HCT116 (cell line): Measurements from ENCODE around the gene HEY2. TPM values are rescaled to one million over a fixed set of nuclear protein-coding genes. Genes with fewer than 3 reads are reported as not detected.

Experiments
- ATAC-seq: fragments of 200-7000 bp; cut with Tn5 transposase; 2 replicates; pipeline ENCODE4 v1.9.1; 2020; ENCODE audit warnings: mild to moderate bottlenecking, moderate library complexity
- BruUV-seq: library from RNA; stranded (reverse); fragments of 400-500 nt; replicated peaks from 2 replicates; lab custom pipeline; 2021; lab: Mats Ljungman, UMichigan
- CTCF ChIA-PET: fragments of 300-600 bp; sonication (Branson Sonifier 250); formaldehyde crosslinking; loops from one replicate; lab custom pipeline; 2021; ENCODE audit warnings: antibody characterized with exemption; lab: Charles Lee
- POLR2A ChIA-PET: fragments of 300-600, 350-600 bp; sonication (Branson Sonifier 250); formaldehyde crosslinking; loops from one replicate; lab custom pipeline; 2021; ENCODE audit warnings: antibody characterized with exemption; lab: Charles Lee
- RAD21 ChIA-PET, 2 experiments: fragments of 300-600 bp; sonication (Branson Sonifier 250); formaldehyde crosslinking; loops; one replicate each; lab custom pipeline; 2023; ENCODE audit warnings: low total read pairs in 2 of 2; ENCODE audit not compliant: uncharacterized antibody in 2 of 2, unreplicated experiment in 2 of 2, low non-redundant PET in 1 of 2; lab: Charles Lee
- DNase-seq: peaks from one replicate; pipeline ENCODE4 v3.0.0-alpha.2; 2010; ENCODE audit warnings: low read depth, low spot score
- H2AFZ ChIP-seq: fragments of 200-600 bp; shearing (Covaris generic), sonication (generic); 2 replicates; pipeline ENCODE4 v1.6.1; 2017; ENCODE audit warnings: low read depth, mixed run types, mixed read lengths, antibody characterized with exemption, low read length; ENCODE audit not compliant: poor library complexity, severe bottlenecking
- H3K27ac ChIP-seq: 2 replicates; pipeline ENCODE4 v1.5.1; 2012; ENCODE audit warnings: low read depth, low read length
- H3K27me3 ChIP-seq: fragments of 200-600 bp; sonication (generic); 2 replicates; pipeline ENCODE4 v1.6.1; 2016; ENCODE audit warnings: mixed run types, low read length, mixed read lengths; ENCODE audit not compliant: insufficient read depth
- H3K36me3 ChIP-seq, 2 experiments: fragments of 200-500 bp in 1 of 2; fragments of 200-600 bp in 1 of 2; sonication (Bioruptor generic) in 1 of 2; sonication (generic) in 1 of 2; 2 replicates each; pipeline versions ENCODE4 v1.5.1 to v1.6.1; 2014 to 2016; ENCODE audit warnings: low read length in 2 of 2, inconsistent platforms in 1 of 2, mixed read lengths in 1 of 2, mixed run types in 1 of 2; ENCODE audit not compliant: insufficient read depth in 2 of 2, control insufficient read depth in 1 of 2
- H3K4me1 ChIP-seq, 2 experiments: fragments of 200-600 bp in 1 of 2; sonication (generic) in 1 of 2; 2 replicates each; pipeline versions ENCODE4 v1.5.1 to v1.6.1; 2012 to 2017; ENCODE audit warnings: low read length in 2 of 2, inconsistent platforms in 1 of 2, mild to moderate bottlenecking in 1 of 2, mixed read lengths in 1 of 2, mixed run types in 1 of 2, moderate library complexity in 1 of 2; ENCODE audit not compliant: insufficient read depth in 2 of 2, control insufficient read depth in 1 of 2
- H3K4me2 ChIP-seq: fragments of 200-600 bp; sonication (generic); 2 replicates; pipeline ENCODE4 v1.6.1; 2017; ENCODE audit warnings: mixed run types, low read length, mixed read lengths
- H3K4me3 ChIP-seq, 2 experiments: fragments of 200-600 bp in 1 of 2; sonication (generic) in 1 of 2; replicated peaks in 1 of 2; 2 replicates each; pipeline ENCODE4 v1.5.1; 2011 to 2016; ENCODE audit warnings: low read length in 2 of 2, control low read depth in 1 of 2, low read depth in 1 of 2, mild to moderate bottlenecking in 1 of 2, mixed read lengths in 1 of 2, mixed run types in 1 of 2
- H3K79me2 ChIP-seq: fragments of 200-600 bp; sonication (generic); 2 replicates; pipeline ENCODE4 v1.6.1; 2017; ENCODE audit warnings: mild to moderate bottlenecking, mixed run types, low read length, moderate library complexity, mixed read lengths; ENCODE audit not compliant: insufficient read depth
- H3K9ac ChIP-seq: fragments of 200-600 bp; sonication (generic); 2 replicates; pipeline ENCODE4 v1.6.1; 2016; ENCODE audit warnings: low read length, mixed read lengths
- H3K9me2 ChIP-seq: fragments of 200-600 bp; sonication (generic), shearing (Covaris generic); 2 replicates; pipeline ENCODE4 v1.6.1; 2017; ENCODE audit warnings: mixed run types, mild to moderate bottlenecking, moderate library complexity; ENCODE audit not compliant: insufficient read depth
- H3K9me3 ChIP-seq, 2 experiments: fragments of 200-500 bp in 1 of 2; fragments of 200-600 bp in 1 of 2; sonication (Bioruptor generic) in 1 of 2; sonication (generic) in 1 of 2; 2 replicates each; pipeline ENCODE4 v1.6.1; 2014 to 2017; ENCODE audit warnings: low read length in 2 of 2, mixed read lengths in 2 of 2, inconsistent platforms in 1 of 2, low read depth in 1 of 2, mild to moderate bottlenecking in 1 of 2, mixed run types in 1 of 2, moderate library complexity in 1 of 2; ENCODE audit not compliant: control insufficient read depth in 1 of 2, insufficient read depth in 1 of 2
- H4K20me1 ChIP-seq: fragments of 200-600 bp; sonication (generic), shearing (Covaris generic); 2 replicates; pipeline ENCODE4 v1.6.1; 2017; ENCODE audit warnings: mixed run types, mild to moderate bottlenecking, moderate library complexity; ENCODE audit not compliant: insufficient read depth
- CBX3 ChIP-seq: IDR thresholded peaks from 2 replicates; pipeline ENCODE4 v1.6.1; 2012; ENCODE audit warnings: low read depth
- CTCF ChIP-seq, 3 experiments: fragments of 200-600 bp in 1 of 3; sonication (generic) in 1 of 3; IDR thresholded peaks in 2 of 3; conservative IDR thresholded peaks in 1 of 3; 2 replicates each; pipeline ENCODE4 v1.5.1; 2012 to 2017; ENCODE audit warnings: low read depth in 2 of 3, low read length in 2 of 3, antibody characterized with exemption in 1 of 3, borderline replicate concordance in 1 of 3, control low read depth in 1 of 3, mild to moderate bottlenecking in 1 of 3, mixed read lengths in 1 of 3, mixed run types in 1 of 3, moderate library complexity in 1 of 3; ENCODE audit not compliant: insufficient read depth in 1 of 3
- EZH2 ChIP-seq: fragments of 200-600 bp; sonication (generic); IDR thresholded peaks from 2 replicates; pipeline ENCODE4 v1.6.1; 2017; ENCODE audit warnings: antibody characterized with exemption, mixed run types
- JUND ChIP-seq: IDR thresholded peaks from 2 replicates; pipeline ENCODE4 v1.6.1; 2012
- MAX ChIP-seq: IDR thresholded peaks from 2 replicates; pipeline ENCODE4 v1.6.1; 2012
- POLR2A ChIP-seq: IDR thresholded peaks from 2 replicates; pipeline ENCODE4 v1.7.0; 2011; ENCODE audit warnings: borderline replicate concordance; ENCODE audit not compliant: insufficient read depth, insufficient read length; ENCODE audit errors: extremely low read depth
- SRF ChIP-seq: IDR thresholded peaks from 2 replicates; pipeline ENCODE4 v1.6.1; 2012; ENCODE audit warnings: low read depth
- TCF7L2 ChIP-seq: IDR thresholded peaks from 2 replicates; pipeline ENCODE4 v1.7.0; 2011; ENCODE audit warnings: borderline replicate concordance, inconsistent platforms; ENCODE audit not compliant: insufficient read depth, insufficient read length; ENCODE audit errors: extremely low read depth
- YY1 ChIP-seq: IDR thresholded peaks from 2 replicates; pipeline ENCODE4 v1.6.1; 2011; ENCODE audit warnings: low read length, low read depth, moderate library complexity, mild to moderate bottlenecking; ENCODE audit not compliant: insufficient replicate concordance; ENCODE audit errors: extremely low read depth
- ZFX ChIP-seq: fragments of 450-650 bp; IDR thresholded peaks from 2 replicates; pipeline ENCODE4 v1.6.1; 2017
- ZNF274 ChIP-seq: fragments of 200-500 bp; sonication (Bioruptor generic); IDR thresholded peaks from 2 replicates; pipeline ENCODE4 v1.6.1; 2014; ENCODE audit warnings: mild to moderate bottlenecking, low read depth, low read length, inconsistent platforms
- intact Hi-C: fragments of 100-400 bp; cut with micrococcal nuclease; formaldehyde crosslinking; loops from 2 replicates; pipeline ENCODE4 v1.10.0; 2022
- total RNA-seq: library from RNA; stranded (reverse); gene quantifications from one replicate; pipeline ENCODE4 v1.2.1, GENCODE V29; 2021; ENCODE audit not compliant: unreplicated experiment

HEY2 gene
- total RNA-seq, 1 experiment from 2014 or later, result not detected

GRCh38 chr6:125741336-125741735, 8.1 kb upstream of the HEY2 start:
- H4K20me1 ChIP-seq, result no peaks in the 10 kb centered on the region
- no peak for ATAC-seq
- POLR2A ChIA-PET, result no interaction called here
- no peaks in the 10 kb centered on the region for H3K9me2 ChIP-seq
- H3K9me3 ChIP-seq, result no peaks in the 10 kb centered on the region
- H2AFZ ChIP-seq, result no peak overlapping the region
- no peak for TF ChIP-seq TCF7L2
- TF ChIP-seq YY1, result no peak
- TF ChIP-seq ZFX, result no peak
- TF ChIP-seq JUND, result no peak
- no peaks in the 10 kb centered on the region for H3K4me1 ChIP-seq
- RAD21 ChIA-PET, result no interaction called here
- no peaks in the 10 kb centered on the region for H3K79me2 ChIP-seq
- no TSS peak for BruUV-seq
- intact Hi-C loops, result no loop called here
- H3K27me3 ChIP-seq, result peaks cover 66% of the 10 kb centered on the region
- no peak overlapping the region for H3K4me3 ChIP-seq
- CTCF ChIA-PET, result interaction anchor here (1.4 kb wide), 1 partner anchor 12 kb away, joined by 4 read pairs; no protein-coding TSS in a partner anchor
- DNase-seq, result no peak
- H3K36me3 ChIP-seq, result no peaks in the 10 kb centered on the region
- H3K4me2 ChIP-seq, result no peak overlapping the region
- H3K9ac ChIP-seq, result no peak overlapping the region
- H3K27ac ChIP-seq, result no peak overlapping the region

GRCh38 chr6:125742024-125742423, 7.4 kb upstream of the HEY2 start:
- Histone ChIP-seq H2AFZ (no peak overlapping the region), H3K27ac (no peak overlapping the region), H3K9me2 (no peaks in the 10 kb centered on the region), H3K79me2 (no peaks in the 10 kb centered on the region), H3K4me1 (no peaks in the 10 kb centered on the region), H3K9me3 (no peaks in the 10 kb centered on the region), H3K9ac (no peak overlapping the region), H4K20me1 (no peaks in the 10 kb centered on the region), H3K4me2 (no peak overlapping the region), H3K27me3 (peaks cover 68% of the 10 kb centered on the region), H3K36me3 (no peaks in the 10 kb centered on the region), H3K4me3 (no peak overlapping the region)
- POLR2A ChIA-PET, result interaction anchor here (0.5 kb wide), 1 partner anchor 111 kb away, joined by 4 read pairs; no protein-coding TSS in a partner anchor
- TF ChIP-seq ZFX (no peak), MAX (no peak), CTCF (IDR thresholded peaks at IDR 0.05 in 2 of 3, conservative IDR thresholded peaks at IDR 0.05 in 1 of 3; ENCODE audit: borderline replicate concordance in 1 of 3, insufficient read depth in 1 of 3, low read depth in 2 of 3, low read length in 2 of 3) (no peak), POLR2A (no peak), EZH2 (no peak), YY1 (no peak), JUND (no peak), SRF (no peak), ZNF274 (no peak), CBX3 (no peak)
- intact Hi-C loops, result no loop called here
- ATAC-seq (no peak), DNase-seq (no peak)
- BruUV-seq, result no TSS peak
- CTCF ChIA-PET, result interaction anchor here (1.4 kb wide), 1 partner anchor 11 kb away, joined by 4 read pairs; no protein-coding TSS in a partner anchor
- RAD21 ChIA-PET, result no interaction called here
